H1 (cell line): Measurements from ENCODE around the gene ZNF639. TPM values are rescaled to one million over a fixed set of nuclear protein-coding genes. Genes with fewer than 3 reads are reported as not detected.

ENCODE experiments used
- CTCF ChIA-PET: fragments of 300-600 bp; sonication (Branson Sonifier 250); formaldehyde crosslinking; loops from one replicate; lab custom pipeline; 2021; ENCODE audit not compliant: partially characterized antibody; lab: Charles Lee
- POLR2A ChIA-PET: fragments of 300-600 bp; sonication (Branson Sonifier 250); formaldehyde crosslinking; loops from one replicate; lab custom pipeline; 2021; ENCODE audit warnings: inconsistent platforms; ENCODE audit not compliant: partially characterized antibody; lab: Charles Lee
- DNase-seq, 2 experiments: peaks; one replicate each; pipeline versions ENCODE4 v3.0.0 to v3.0.0-alpha.2; 2010 to 2022; ENCODE audit warnings: low spot score in 2 of 2, low read depth in 1 of 2, mixed read lengths in 1 of 2
- FAIRE-seq: peaks from 2 replicates; lab custom pipeline; 2011; peaks lifted over from hg19 to GRCh38; lab: Jason Lieb, UNC
- H2AFZ ChIP-seq: 2 replicates; pipeline ENCODE4 v1.8.1; 2012; ENCODE audit warnings: low read length, inconsistent platforms
- H2AK5ac ChIP-seq: 2 replicates; pipeline ENCODE4 v1.6.1; 2013; ENCODE audit warnings: low read depth, low read length
- H2BK120ac ChIP-seq: replicated peaks from 2 replicates; pipeline ENCODE3; 2013; ENCODE audit warnings: low read depth, low read length, inconsistent platforms
- H2BK12ac ChIP-seq: 2 replicates; pipeline ENCODE4 v1.6.1; 2013; ENCODE audit warnings: low read depth, low read length
- H2BK15ac ChIP-seq: 2 replicates; pipeline ENCODE4 v1.6.1; 2013; ENCODE audit warnings: low read length
- H2BK20ac ChIP-seq: 2 replicates; pipeline ENCODE4 v1.6.1; 2013; ENCODE audit warnings: low read length
- H2BK5ac ChIP-seq: 2 replicates; pipeline ENCODE4 v1.6.1; 2013; ENCODE audit warnings: low read depth, low read length
- H3K14ac ChIP-seq: 2 replicates; pipeline ENCODE4 v1.6.1; 2013; ENCODE audit warnings: inconsistent platforms; ENCODE audit not compliant: insufficient read length
- H3K18ac ChIP-seq: 2 replicates; pipeline ENCODE4 v1.6.1; 2013; ENCODE audit warnings: low read length; ENCODE audit errors: extremely low read depth
- H3K23ac ChIP-seq: 2 replicates; pipeline ENCODE4 v1.6.1; 2013; ENCODE audit warnings: inconsistent platforms; ENCODE audit not compliant: insufficient read length
- H3K23me2 ChIP-seq: 2 replicates; pipeline ENCODE4 v1.6.1; 2013; ENCODE audit warnings: low read depth, low read length
- H3K27ac ChIP-seq: 2 replicates; pipeline ENCODE4 v1.6.1; 2011; ENCODE audit warnings: low read depth, low read length, inconsistent platforms
- H3K27me3 ChIP-seq, 4 experiments: replicated peaks in 1 of 4; 1 replicate in 1 of 4; 2 replicates in 3 of 4; pipeline versions ENCODE4 v1.6.1 to v1.8.1; 2011 to 2013; ENCODE audit warnings: low read length in 3 of 4, mild to moderate bottlenecking in 3 of 4, inconsistent platforms in 2 of 4, mixed read lengths in 2 of 4, moderate library complexity in 1 of 4; ENCODE audit not compliant: control insufficient read depth in 3 of 4, insufficient read depth in 3 of 4; ENCODE audit errors: extremely low read depth in 1 of 4
- H3K36me3 ChIP-seq, 4 experiments: 2 replicates each; pipeline versions ENCODE4 v1.6.1 to v1.8.1; 2011 to 2013; ENCODE audit warnings: mild to moderate bottlenecking in 4 of 4, low read length in 3 of 4, moderate library complexity in 2 of 4, control low read depth in 1 of 4, inconsistent platforms in 1 of 4; ENCODE audit not compliant: insufficient read depth in 4 of 4, control insufficient read depth in 2 of 4
- H3K4ac ChIP-seq: replicated peaks from 2 replicates; pipeline ENCODE3; 2013; ENCODE audit warnings: low read length, low read depth, mixed read lengths, inconsistent platforms; ENCODE audit not compliant: insufficient read length
- H3K4me1 ChIP-seq, 4 experiments: replicated peaks in 1 of 4; 1 replicate in 1 of 4; 2 replicates in 3 of 4; pipeline versions ENCODE4 v1.6.1 to v1.8.1; 2011 to 2013; ENCODE audit warnings: low read length in 3 of 4, inconsistent platforms in 2 of 4, mixed read lengths in 1 of 4; ENCODE audit not compliant: insufficient read depth in 4 of 4, control insufficient read depth in 3 of 4
- H3K4me2 ChIP-seq, 2 experiments: 2 replicates each; pipeline versions ENCODE4 v1.6.1 to v1.8.1; 2011 to 2013; ENCODE audit warnings: low read depth in 2 of 2, low read length in 2 of 2, control low read depth in 1 of 2, inconsistent platforms in 1 of 2, mild to moderate bottlenecking in 1 of 2; ENCODE audit not compliant: insufficient read depth in 1 of 2
- H3K4me3 ChIP-seq, 4 experiments: fragments of 200-600, 300-600 bp in 1 of 4; sonication (generic), shearing (Covaris generic), sonication (Bioruptor Twin) in 1 of 4; 2 replicates each; pipeline versions ENCODE4 v1.5.1 to v1.8.1; 2011 to 2016; ENCODE audit warnings: low read length in 4 of 4, low read depth in 3 of 4, control low read depth in 2 of 4, inconsistent platforms in 2 of 4, mild to moderate bottlenecking in 2 of 4, mixed read lengths in 1 of 4, moderate library complexity in 1 of 4; ENCODE audit not compliant: insufficient read depth in 2 of 4; ENCODE audit errors: extremely low read depth in 1 of 4
- H3K56ac ChIP-seq: replicated peaks from 2 replicates; pipeline ENCODE3; 2013; ENCODE audit warnings: low read depth, mild to moderate bottlenecking, mixed read lengths, low read length, inconsistent platforms; ENCODE audit not compliant: insufficient read length
- H3K79me1 ChIP-seq: 2 replicates; pipeline ENCODE4 v1.6.1; 2013; ENCODE audit warnings: low read depth, low read length, control low read depth
- H3K79me2 ChIP-seq, 2 experiments: 2 replicates each; pipeline versions ENCODE4 v1.6.1 to v1.8.1; 2012 to 2013; ENCODE audit warnings: low read length in 2 of 2, mild to moderate bottlenecking in 2 of 2, inconsistent platforms in 1 of 2; ENCODE audit not compliant: insufficient read depth in 2 of 2, control insufficient read depth in 1 of 2
- H3K9ac ChIP-seq, 4 experiments: replicated peaks in 1 of 4; 1 replicate in 1 of 4; 2 replicates in 3 of 4; pipeline versions ENCODE4 v1.6.1 to v1.8.1; 2011 to 2013; ENCODE audit warnings: low read depth in 3 of 4, low read length in 3 of 4, control low read depth in 2 of 4, mild to moderate bottlenecking in 2 of 4, moderate library complexity in 2 of 4, inconsistent platforms in 1 of 4; ENCODE audit errors: extremely low read depth in 1 of 4
- H3K9me3 ChIP-seq, 2 experiments: 2 replicates each; pipeline versions ENCODE4 v1.6.1 to v1.8.1; 2012 to 2013; ENCODE audit warnings: mild to moderate bottlenecking in 2 of 2, moderate library complexity in 2 of 2, control low read depth in 1 of 2, inconsistent platforms in 1 of 2, low read depth in 1 of 2, low read length in 1 of 2, mixed read lengths in 1 of 2; ENCODE audit not compliant: insufficient read depth in 2 of 2
- H4K20me1 ChIP-seq, 2 experiments: replicated peaks in 1 of 2; 2 replicates each; pipeline versions ENCODE3 to v1.8.1; 2011 to 2013; ENCODE audit warnings: inconsistent platforms in 2 of 2, low read length in 2 of 2, mild to moderate bottlenecking in 1 of 2; ENCODE audit not compliant: insufficient read depth in 2 of 2, control insufficient read depth in 1 of 2
- H4K5ac ChIP-seq: 2 replicates; pipeline ENCODE4 v1.6.1; 2013; ENCODE audit warnings: low read length, low read depth, mixed read lengths, inconsistent platforms; ENCODE audit not compliant: insufficient read length
- H4K8ac ChIP-seq: 2 replicates; pipeline ENCODE4 v1.8.0; 2013; ENCODE audit warnings: mild to moderate bottlenecking, moderate library complexity, low read length, inconsistent platforms; ENCODE audit not compliant: insufficient read depth; ENCODE audit errors: extremely low read depth
- H4K91ac ChIP-seq: replicated peaks from 2 replicates; pipeline ENCODE3; 2013; ENCODE audit warnings: low read length, mixed read lengths, inconsistent platforms; ENCODE audit not compliant: insufficient read length
- BCL11A ChIP-seq, 2 experiments: IDR thresholded peaks; one replicate each; pipeline ENCODE4 v1.6.1; 2011; ENCODE audit warnings: low read depth in 2 of 2, low read length in 2 of 2, mild to moderate bottlenecking in 2 of 2
- WGBS, 2 experiments: shearing (Covaris generic) in 1 of 2; methylation state at CpG; one replicate each; pipeline versions ENCODE4 v1.1.6 to v1.1.7; 2013 to 2015; ENCODE audit warnings: low lambda C conversion rate in 2 of 2, mixed read lengths in 2 of 2, inconsistent platforms in 1 of 2, low coverage in 1 of 2, missing lambda C conversion rate in 1 of 2; ENCODE audit not compliant: insufficient replicate concordance in 2 of 2, insufficient coverage in 1 of 2, insufficient read length in 1 of 2; ENCODE audit errors: extremely low coverage in 1 of 2, missing lambda C conversion rate in 1 of 2; 5-methylcytosine and 5-hydroxymethylcytosine counted together
- polyA plus RNA-seq, 7 experiments: library from polyadenylated mRNA; depleted of rRNA in 3 of 7; stranded (reverse) in 5 of 7; unstranded in 2 of 7; fragments of >200 nt in 5 of 7; fragments of 200-250 nt in 2 of 7; gene quantifications; 1 replicate in 5 of 7; 2 replicates in 1 of 7; 4 replicates in 1 of 7; pipeline versions ENCODE4 v1.2.1 to v1.2.3, GENCODE V29; 2011 to 2013; ENCODE audit warnings: missing spikeins in 2 of 7, mixed read lengths in 2 of 7
- total RNA-seq: library from RNA; stranded (reverse); fragmentation: NEBNext Ultra II Directional; extraction: Animal tissue kit (Norgen Biotek cat#: 25700); gene quantifications from 2 replicates; pipeline ENCODE4 v1.2.1, GENCODE V29; 2021

ZNF639 gene
- total and polyA plus RNA-seq, 2 of the 8 experiments (the other 6 are each of a cell fraction or from before 2014, with no cell fraction given) = 9.1 to 41.4 TPM

DNA sequence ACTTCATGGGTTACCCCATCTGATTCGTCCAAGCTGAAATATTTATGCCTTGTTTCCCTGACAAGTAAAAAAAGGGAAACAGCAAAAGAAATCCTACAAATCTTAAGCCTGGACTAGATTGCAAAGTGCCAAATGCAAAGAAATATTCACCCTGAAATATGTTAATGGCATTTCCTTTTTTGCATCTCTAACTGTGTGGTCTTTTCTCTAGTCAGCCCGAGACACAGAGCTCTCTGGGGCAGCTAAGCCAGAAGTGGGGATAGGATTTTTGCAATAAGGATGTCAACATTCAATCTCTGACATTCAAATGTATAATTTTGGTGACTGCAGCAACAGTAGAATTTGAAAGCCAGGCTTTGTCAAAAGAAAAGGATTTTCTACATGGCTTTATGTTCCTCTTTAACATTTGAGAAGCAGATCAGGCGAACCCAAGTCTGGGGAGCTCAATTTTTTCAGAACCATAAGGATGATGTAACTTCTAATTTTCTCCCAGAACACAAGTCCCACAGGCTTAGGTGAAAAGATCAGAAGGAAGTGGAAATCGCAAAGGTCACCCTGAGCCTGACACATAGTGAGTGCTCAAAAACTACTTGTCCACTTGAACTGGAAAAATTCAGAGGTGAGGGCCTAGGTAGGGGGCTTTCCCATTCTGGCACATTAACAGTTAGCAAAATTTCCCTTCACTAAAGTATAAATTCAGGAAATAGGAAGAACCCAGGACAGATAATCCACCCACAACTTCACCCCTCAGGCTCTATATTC lies 43.7 kb upstream of the ZNF639 start:
- Histone ChIP-seq H2BK12ac (no peak overlapping the region), H3K79me1 (no peaks in the 10 kb centered on the region), H3K23ac (no peak overlapping the region), H3K4me1 (peaks cover 0 to 4% (median 0%) of the 10 kb centered on the region in 4 experiments; a peak in 1 of 7 replicates), H2BK15ac (no peak overlapping the region), H2BK5ac (no peak overlapping the region), H3K27ac (no peak overlapping the region), H3K14ac (no peak overlapping the region), H3K27me3 (no peaks in the 10 kb centered on the region), H2AK5ac (no peak overlapping the region), H4K8ac (no peak overlapping the region), H3K9me3 (no peaks in the 10 kb centered on the region), H3K79me2 (no peaks in the 10 kb centered on the region), H4K91ac (no peak overlapping the region), H3K4me3 (no peak overlapping the region), H3K9ac (no peak overlapping the region), H3K4ac (no peak overlapping the region), H4K5ac (no peak overlapping the region), H3K36me3 (no peaks in the 10 kb centered on the region), H3K18ac (no peak overlapping the region), H4K20me1 (no peaks in the 10 kb centered on the region), H3K56ac (no peak overlapping the region), H2BK120ac (no peak overlapping the region), H2BK20ac (no peak overlapping the region), H3K4me2 (no peak overlapping the region), H2AFZ (peak overlapping the region; percentile 81; the same call in 1 of the 2 replicates), H3K23me2 (no peaks in the 10 kb centered on the region)
- FAIRE-seq (no peak), DNase-seq (no peak)
- 66% methylated on average over 4 of the region's 4 CpGs; no CpG with 5 or more reads in 1 of the 2 experiments for WGBS, 2 experiments
- POLR2A ChIA-PET = no interaction called here
- CTCF ChIA-PET = interaction anchor here (0.5 to 1.4 kb wide), 6 partner anchors 13 to 501 kb away, joined by 3 to 5 read pairs (median 3); no protein-coding TSS in a partner anchor
- no peak for TF ChIP-seq BCL11A (IDR thresholded peaks at IDR 0.05; ENCODE audit: low read depth in 2 of 2, low read length in 2 of 2)
